Pancreas (tissue), 10 donors: ENCODE results near the gene RPA3. TPM values are rescaled to one million over a fixed set of nuclear protein-coding genes. Genes with fewer than 3 reads are reported as not detected.

Experiments used
- ATAC-seq, 4 donors: fragments of 200-7000 bp; cut with Tn5 transposase; one replicate each; pipeline versions ENCODE4 v1.8.0 to v1.9.1; 2020; ENCODE audit warnings: mild to moderate bottlenecking in 4 of 4, moderate library complexity in 4 of 4
- DNase-seq, 6 donors: peaks; one replicate each; pipeline ENCODE4 v3.0.0-alpha.2; 2020
- FAIRE-seq: peaks from 2 replicates; lab custom pipeline; 2012; peaks lifted over from hg19 to GRCh38; lab: Jason Lieb, UNC
- H3K27ac ChIP-seq, 4 donors: fragments of 200-600 bp; sonication (generic); 1 replicate in 3 of 4; 2 replicates in 1 of 4; pipeline versions ENCODE4 v1.5.0 to v1.8.0; 2020
- H3K27me3 ChIP-seq, 4 donors: fragments of 200-600 bp; one replicate each; pipeline ENCODE4 v1.8.0; 2021
- H3K36me3 ChIP-seq, 3 donors: fragments of 200-600 bp; sonication (generic) in 1 of 3; one replicate each; pipeline versions ENCODE4 v1.5.0 to v1.8.0; 2020 to 2021
- H3K4me1 ChIP-seq, 3 donors: fragments of 200-600 bp; one replicate each; pipeline ENCODE4 v1.8.0; 2021
- H3K4me3 ChIP-seq, 4 donors: fragments of 200-600 bp; sonication (generic) in 2 of 4; one replicate each; pipeline versions ENCODE4 v1.5.0 to v1.8.0; 2020 to 2021
- H3K9me3 ChIP-seq, 4 donors: fragments of 200-600 bp; one replicate each; pipeline ENCODE4 v1.8.0; 2021
- CTCF ChIP-seq, 4 donors: fragments of 200-600 bp; sonication (generic) in 3 of 4; IDR thresholded peaks; one replicate each; pipeline versions ENCODE4 v1.5.0 to v1.8.0; 2021; ENCODE audit warnings: antibody characterized with exemption in 4 of 4
- WGBS, 2 donors: extraction: QIAGEN DNeasy Blood & Tissue Kit; methylation state at CpG; one replicate each; pipeline ENCODE4 v1.1.7; 2013; 5-methylcytosine and 5-hydroxymethylcytosine counted together
- intact Hi-C, 3 donors: fragments of 100-400 bp; cut with DNase I; formaldehyde crosslinking; loops; one replicate each; pipeline versions ENCODE4 v1.11.1 to v1.14.2; 2022
- polyA plus RNA-seq, 2 donors: library from polyadenylated mRNA; stranded (reverse); fragments of 200-250 nt; gene quantifications; one replicate each; pipeline ENCODE4 v1.2.3, GENCODE V29; 2013
- total RNA-seq, 6 donors: library from RNA; stranded (reverse); fragmentation: NEBNext Ultra II Directional in 4 of 6; extraction: Animal tissue kit (Norgen Biotek cat#: 25700) in 4 of 6; gene quantifications; one replicate each; pipeline versions ENCODE4 v1.2.1 to v1.2.4, GENCODE V29; 2021 to 2023
- donor health status: healthy with polysubstance abuse.
- donor health status: DM: no; HTN: no; CAD: no; lungs with moderate emphysema.
- donor health status: DM: no; HTN: no; CAD: no.
- donor health status: control.
- donor health status: control.
- donor health status: Bipolar disorder and iron deficiency.
- donor health status: DM: yes; HTN: yes; CAD: no.
- donor health status: DM: no; HTN: no; CAD: no.
- donor health status: DM: no; HTN: no; CAD: no.
- donor health status: DM: yes; HTN: yes; CAD: no.

RPA3 gene
- total and polyA plus RNA-seq, 8 donors = 5.2 to 16.0 (median 10.0) TPM

GRCh38 chr7:7694542-7694941 lies 23.9 kb downstream of the RPA3 start:
- no peaks in the 10 kb centered on the region for H3K36me3 ChIP-seq
- FAIRE-seq (no peak), DNase-seq (no peak), ATAC-seq (no peak)
- intact Hi-C loops = no loop called here
- H3K4me3 ChIP-seq = no peak overlapping the region
- no peaks in the 10 kb centered on the region for H3K27me3 ChIP-seq
- WGBS, 2 donors = 91 to 92% methylated on average over 3 of the region's 3 CpGs
- TF ChIP-seq CTCF (IDR thresholded peaks at IDR 0.05) = no peak
- H3K9me3 ChIP-seq = no peaks in the 10 kb centered on the region
- H3K27ac ChIP-seq = no peak overlapping the region
- H3K4me1 ChIP-seq = peaks cover 11 to 30% (median 21%) of the 10 kb centered on the region in 3 donors

- FAIRE-seq (no peak), ATAC-seq (no peak), DNase-seq (no peak)
- Histone ChIP-seq H3K27me3 (no peaks in the 10 kb centered on the region), H3K4me1 (peaks cover 11 to 29% (median 21%) of the 10 kb centered on the region in 3 donors), H3K9me3 (no peaks in the 10 kb centered on the region), H3K27ac (no peak overlapping the region), H3K36me3 (no peaks in the 10 kb centered on the region), H3K4me3 (no peak overlapping the region)
- intact Hi-C loops = no loop called here
- TF ChIP-seq CTCF (IDR thresholded peaks at IDR 0.05) = no peak
Observed at GRCh38 chr7:7693881-7694280, 24.5 kb downstream of the RPA3 start.

GRCh38 chr7:7688956-7689355 lies 29.5 kb downstream of the RPA3 start:
- peak in 2 of 4 donors; percentile 16 to 34 for ATAC-seq
- no peak for DNase-seq
- Histone ChIP-seq H3K36me3 (no peaks in the 10 kb centered on the region), H3K9me3 (no peaks in the 10 kb centered on the region), H3K4me3 (no peak overlapping the region), H3K27ac (no peak overlapping the region), H3K27me3 (no peaks in the 10 kb centered on the region), H3K4me1 (no peaks in the 10 kb centered on the region)
- no peak for FAIRE-seq
- no peak for TF ChIP-seq CTCF (IDR thresholded peaks at IDR 0.05)
- WGBS, 2 donors = 87 to 90% methylated on average over 4 of the region's 4 CpGs
- intact Hi-C loops = loop anchor here in 1 of 3 donors (10.0 kb wide), 1 partner anchor 76 kb away; no protein-coding TSS in a partner anchor

- Histone ChIP-seq H3K9me3 (no peaks in the 10 kb centered on the region), H3K27me3 (no peaks in the 10 kb centered on the region), H3K36me3 (no peaks in the 10 kb centered on the region), H3K27ac (no peak overlapping the region), H3K4me1 (no peaks in the 10 kb centered on the region), H3K4me3 (no peak overlapping the region)
- WGBS, 2 donors = 48 to 50% methylated on average over 6 of the region's 6 CpGs
- intact Hi-C loops = loop anchor here in 1 of 3 donors (10.0 kb wide), 1 partner anchor 76 kb away; no protein-coding TSS in a partner anchor
- ATAC-seq (peak in 1 of 4 donors; percentile 58), DNase-seq (no peak), FAIRE-seq (no peak)
- TF ChIP-seq CTCF (IDR thresholded peaks at IDR 0.05) = no peak
Observed at GRCh38 chr7:7688310-7688709, 30.1 kb downstream of the RPA3 start.

GRCh38 chr7:7687800-7688199 lies 30.6 kb downstream of the RPA3 start:
- 14 to 33% methylated on average over 1 of the region's 1 CpG for WGBS, 2 donors
- Histone ChIP-seq H3K4me1 (peaks cover 0 to 4% (median under 1%) of the 10 kb centered on the region in 3 donors), H3K4me3 (no peak overlapping the region), H3K9me3 (no peaks in the 10 kb centered on the region), H3K36me3 (no peaks in the 10 kb centered on the region), H3K27me3 (no peaks in the 10 kb centered on the region), H3K27ac (no peak overlapping the region)
- FAIRE-seq = no peak
- intact Hi-C loops = loop anchor here in 1 of 3 donors (10.0 kb wide), 1 partner anchor 77 kb away; no protein-coding TSS in a partner anchor
- no peak for TF ChIP-seq CTCF (IDR thresholded peaks at IDR 0.05)
- no peak for DNase-seq
- no peak for ATAC-seq
